HepG2 (cell line): ENCODE data around the gene CAPN7. TPM values are rescaled to one million over a fixed set of nuclear protein-coding genes. Genes with fewer than 3 reads are reported as not detected.

Experiments used
- ATAC-seq: fragments of 200-7000 bp; cut with Tn5 transposase; 3 replicates; pipeline ENCODE4 v1.9.1; 2020; ENCODE audit warnings: mild to moderate bottlenecking, moderate library complexity
- BruUV-seq: library from RNA; stranded (reverse); fragments of 400-500 nt; replicated peaks from 2 replicates; lab custom pipeline; 2021; lab: Mats Ljungman, UMichigan
- CTCF ChIA-PET: fragments of 300-600 bp; formaldehyde crosslinking; extraction: SDS; loops from one replicate; lab custom pipeline; 2021; ENCODE audit warnings: low total read pairs, inconsistent platforms, low intra/inter-chr PET ratio; lab: Yijun Ruan, JAX
- POLR2A ChIA-PET: fragments of 350-600 bp; sonication (Branson Sonifier 250); formaldehyde crosslinking; loops from one replicate; lab custom pipeline; 2020; ENCODE audit warnings: antibody characterized with exemption, inconsistent platforms; lab: Yijun Ruan, JAX
- DNase-seq: peaks from one replicate; pipeline ENCODE4 v3.0.0-alpha.2; 2015; ENCODE audit warnings: low spot score
- FAIRE-seq: peaks from 3 replicates; lab custom pipeline; 2011; peaks lifted over from hg19 to GRCh38; lab: Jason Lieb, UNC
- H2AFZ ChIP-seq: one replicate; pipeline ENCODE4 v1.6.1; 2011; ENCODE audit warnings: low read length, inconsistent platforms
- H3K27ac ChIP-seq: fragments of 300-600 bp; 3 replicates; pipeline ENCODE4 v1.8.0; 2011; ENCODE audit warnings: mixed run types, mild to moderate bottlenecking, mixed read lengths, low read length, inconsistent platforms; ENCODE audit not compliant: insufficient read depth; ENCODE audit errors: extremely low read length
- H3K27me3 ChIP-seq, 2 experiments: fragments of 200-600 bp in 1 of 2; 2 replicates in 1 of 2; 3 replicates in 1 of 2; pipeline versions ENCODE4 v1.6.0 to v1.8.0; 2011; ENCODE audit warnings: low read length in 2 of 2, mild to moderate bottlenecking in 2 of 2, moderate library complexity in 2 of 2, inconsistent platforms in 1 of 2; ENCODE audit not compliant: insufficient read depth in 2 of 2, control insufficient read depth in 1 of 2
- H3K36me3 ChIP-seq, 2 experiments: fragments of 200-600 bp in 1 of 2; replicated peaks in 1 of 2; 2 replicates in 1 of 2; 3 replicates in 1 of 2; pipeline versions ENCODE4 v1.5.1 to v1.8.0; 2011; ENCODE audit warnings: low read length in 2 of 2, inconsistent platforms in 1 of 2; ENCODE audit not compliant: insufficient read depth in 2 of 2, control insufficient read depth in 1 of 2
- H3K4me1 ChIP-seq: 2 replicates; pipeline ENCODE4 v1.5.1; 2012; ENCODE audit warnings: low read length, inconsistent platforms; ENCODE audit not compliant: insufficient read depth
- H3K4me2 ChIP-seq: 2 replicates; pipeline ENCODE4 v1.6.0; 2011; ENCODE audit warnings: low read depth, low read length, inconsistent platforms
- H3K4me3 ChIP-seq, 3 experiments: fragments of 200-600 bp in 1 of 3; sonication (generic), shearing (Covaris generic) in 1 of 3; replicated peaks in 1 of 3; 2 replicates each; pipeline ENCODE4 v1.5.1; 2011 to 2016; ENCODE audit warnings: low read length in 3 of 3, inconsistent platforms in 2 of 3, low read depth in 2 of 3, mild to moderate bottlenecking in 2 of 3, control low read depth in 1 of 3, mixed read lengths in 1 of 3; ENCODE audit not compliant: insufficient read depth in 1 of 3
- H3K79me2 ChIP-seq: one replicate; pipeline ENCODE4 v1.6.1; 2011; ENCODE audit warnings: low read length, inconsistent platforms; ENCODE audit not compliant: insufficient read depth
- H3K9ac ChIP-seq: 2 replicates; pipeline ENCODE4 v1.6.0; 2011; ENCODE audit warnings: mild to moderate bottlenecking, low read depth, low read length, inconsistent platforms; ENCODE audit not compliant: insufficient read depth
- H3K9me3 ChIP-seq: 2 replicates; pipeline ENCODE4 v1.5.1; 2012; ENCODE audit warnings: mild to moderate bottlenecking, low read length
- H4K20me1 ChIP-seq: 2 replicates; pipeline ENCODE4 v1.6.0; 2011; ENCODE audit warnings: inconsistent platforms, mild to moderate bottlenecking, low read length, moderate library complexity; ENCODE audit not compliant: insufficient read depth
- KDM5B ChIP-seq: sonication (generic); formaldehyde crosslinking; IDR thresholded peaks from 2 replicates; pipeline ENCODE4 v1.4.0; 2020; ENCODE audit warnings: missing genetic modification reagents, mild to moderate bottlenecking, borderline replicate concordance
- MTERF4 ChIP-seq: sonication (generic); formaldehyde crosslinking; IDR thresholded peaks from 2 replicates; pipeline ENCODE4 v1.8.0; 2023; ENCODE audit warnings: mild to moderate bottlenecking, missing genetic modification reagents
- NCOA2 ChIP-seq: sonication (generic); formaldehyde crosslinking; IDR thresholded peaks from 2 replicates; pipeline ENCODE4 v1.8.0; 2022; ENCODE audit warnings: inconsistent platforms
- NFAT5 ChIP-seq: sonication (generic); formaldehyde crosslinking; IDR thresholded peaks from 2 replicates; pipeline ENCODE4 v1.4.0; 2020; ENCODE audit warnings: missing genetic modification reagents
- ZNF253 ChIP-seq: sonication (generic); formaldehyde crosslinking; IDR thresholded peaks from 2 replicates; pipeline ENCODE4 v1.8.0; 2022; ENCODE audit warnings: mild to moderate bottlenecking, missing genetic modification reagents, borderline replicate concordance
- ZNF7 ChIP-seq: IDR thresholded peaks from 2 replicates; pipeline ENCODE4 v1.6.1; 2016; ENCODE audit warnings: missing biosample characterization, missing genetic modification reagents
- ZNF777 ChIP-seq: sonication (generic); formaldehyde crosslinking; IDR thresholded peaks from 2 replicates; pipeline ENCODE4 v1.4.0; 2020; ENCODE audit warnings: missing genetic modification reagents
- WGBS: methylation state at CpG from one replicate; pipeline ENCODE4 v1.1.6; 2017; ENCODE audit warnings: low lambda C conversion rate; 5-methylcytosine and 5-hydroxymethylcytosine counted together
- in situ Hi-C: cut with HindIII; loops from 2 replicates; pipeline ENCODE4 v1.10.0; 2017; ENCODE audit warnings: low pct_unique_long_range_greater_than_20kb; ENCODE audit not compliant: extremely low pct_ligation_motif_present
- intact Hi-C: fragments of 100-400 bp; cut with micrococcal nuclease; formaldehyde crosslinking; loops from one replicate; pipeline ENCODE4 v1.10.0; 2022; ENCODE audit not compliant: unreplicated experiment
- polyA plus RNA-seq, 8 experiments: library from polyadenylated mRNA; depleted of rRNA in 3 of 8; stranded (reverse) in 7 of 8; unstranded in 1 of 8; fragments of >200 nt; fragmentation: Illumina TruSeq in 4 of 8; extraction: Trizol in 4 of 8; gene quantifications; 2 replicates each; pipeline versions ENCODE4 v1.2.1 to v1.2.3, GENCODE V29; 2011 to 2016; ENCODE audit warnings: low read depth in 4 of 8, missing spikeins in 1 of 8, mixed read lengths in 1 of 8; ENCODE audit not compliant: insufficient read depth in 1 of 8
- total RNA-seq, 5 experiments: library from RNA; depleted of rRNA; stranded (reverse); fragments of >200 nt; fragmentation: Illumina TruSeq; extraction: Trizol; gene quantifications; 2 replicates each; pipeline ENCODE4 v1.2.3, GENCODE V29; 2016; ENCODE audit warnings: low read depth in 1 of 5

CAPN7 gene
- total and polyA plus RNA-seq, 2 of the 13 experiments (the other 11 are each of a cell fraction or from before 2014, with no cell fraction given), result 16.7 to 36.8 TPM

- no peak for TF ChIP-seq NFAT5 (CRISPR knock-in tag)
- TF ChIP-seq ZNF253 (CRISPR knock-in tag), result no peak
- no peak for TF ChIP-seq ZNF777
- no peak for TF ChIP-seq KDM5B (CRISPR knock-in tag)
- TF ChIP-seq MTERF4 (CRISPR knock-in tag), result no peak
These were observed 8.7 kb downstream of the CAPN7 start (continued) for GRCh38 chr3:15214758-15215157.

- FAIRE-seq (no peak), DNase-seq (no peak), ATAC-seq (no peak)
- ChIA-PET CTCF (no interaction called here), POLR2A (interaction anchor here (1.0 kb wide), 1 partner anchor 9 kb away, joined by 4 read pairs; no protein-coding TSS in a partner anchor)
- H3K27me3 ChIP-seq, result no peaks in the 10 kb centered on the region
- TF ChIP-seq ZNF7 (CRISPR knock-in tag) (peak; percentile 19; the same call in 1 of the 2 replicates), NCOA2 (CRISPR knock-in tag) (no peak)
- no peak overlapping the region for H3K4me2 ChIP-seq
- 91% methylated on average over 2 of the region's 2 CpGs for WGBS
- H3K36me3 ChIP-seq, result peaks cover 11 to 75% of the 10 kb centered on the region in 2 experiments
- intact Hi-C loops (no loop called here), in situ Hi-C loops (no loop called here)
- H3K27ac ChIP-seq, result no peak overlapping the region
- no peaks in the 10 kb centered on the region for H3K9me3 ChIP-seq
- no peaks in the 10 kb centered on the region for H3K79me2 ChIP-seq
- no peak overlapping the region for H3K4me3 ChIP-seq
- no peaks in the 10 kb centered on the region; the same call in 1 of the 2 replicates for H4K20me1 ChIP-seq
- H2AFZ ChIP-seq, result no peak overlapping the region
- H3K9ac ChIP-seq, result no peak overlapping the region
- BruUV-seq, result no TSS peak
- peaks cover 5% of the 10 kb centered on the region; the same call in 1 of the 2 replicates for H3K4me1 ChIP-seq
These were observed 9.9 kb downstream of the CAPN7 start for GRCh38 chr3:15215996-15216395.
